ENCODE data around the gene FBXW8.

FBXW8 gene

DNA sequence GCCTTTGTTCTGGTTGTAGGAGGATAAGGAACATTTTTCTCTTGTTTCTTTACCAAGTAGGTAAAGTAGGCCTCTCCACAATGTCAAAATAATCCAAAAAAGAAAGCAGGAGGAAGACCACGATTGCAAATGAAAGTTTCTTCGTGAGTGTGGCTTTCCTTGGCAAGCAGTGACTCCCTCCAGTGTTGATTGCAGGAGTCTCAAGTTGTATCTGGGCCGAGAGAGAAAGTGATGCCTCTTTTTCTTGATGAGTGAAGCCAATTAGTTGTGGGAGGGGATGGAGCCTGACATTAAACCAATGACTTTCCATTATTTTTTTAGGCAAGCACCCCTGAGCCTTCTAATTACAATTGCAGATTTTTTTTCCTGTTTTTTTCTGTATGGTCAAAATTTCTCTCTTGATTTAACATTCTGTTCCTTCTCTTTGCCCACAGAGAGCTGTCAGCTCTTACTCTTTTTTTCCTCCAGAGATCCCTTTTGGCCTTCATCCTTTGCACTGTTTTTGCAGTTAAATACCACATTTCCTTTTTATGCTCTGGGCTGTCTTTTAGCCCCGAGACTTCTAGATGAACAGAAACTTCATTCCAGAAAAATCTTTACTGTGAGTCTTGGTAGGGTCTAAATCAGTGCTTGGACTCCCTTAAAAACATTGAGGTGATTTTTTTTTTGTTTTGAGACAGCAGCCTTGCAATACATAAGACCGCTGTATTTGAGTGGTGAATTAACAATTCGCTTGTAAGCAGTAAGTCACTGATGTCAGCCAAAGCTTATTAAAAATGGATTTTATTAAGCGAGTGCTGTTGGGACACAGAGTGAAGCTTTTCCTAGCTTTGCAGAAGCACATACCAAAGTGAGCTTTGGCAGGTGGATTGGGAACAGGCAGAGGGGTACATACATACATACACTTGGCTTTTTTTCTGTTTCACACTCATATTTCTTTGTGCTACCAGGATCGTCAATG, 15.8 kb downstream of the FBXW8 start:
- DNase-seq (ENCODE audit: low spot score): no peak

DNA sequence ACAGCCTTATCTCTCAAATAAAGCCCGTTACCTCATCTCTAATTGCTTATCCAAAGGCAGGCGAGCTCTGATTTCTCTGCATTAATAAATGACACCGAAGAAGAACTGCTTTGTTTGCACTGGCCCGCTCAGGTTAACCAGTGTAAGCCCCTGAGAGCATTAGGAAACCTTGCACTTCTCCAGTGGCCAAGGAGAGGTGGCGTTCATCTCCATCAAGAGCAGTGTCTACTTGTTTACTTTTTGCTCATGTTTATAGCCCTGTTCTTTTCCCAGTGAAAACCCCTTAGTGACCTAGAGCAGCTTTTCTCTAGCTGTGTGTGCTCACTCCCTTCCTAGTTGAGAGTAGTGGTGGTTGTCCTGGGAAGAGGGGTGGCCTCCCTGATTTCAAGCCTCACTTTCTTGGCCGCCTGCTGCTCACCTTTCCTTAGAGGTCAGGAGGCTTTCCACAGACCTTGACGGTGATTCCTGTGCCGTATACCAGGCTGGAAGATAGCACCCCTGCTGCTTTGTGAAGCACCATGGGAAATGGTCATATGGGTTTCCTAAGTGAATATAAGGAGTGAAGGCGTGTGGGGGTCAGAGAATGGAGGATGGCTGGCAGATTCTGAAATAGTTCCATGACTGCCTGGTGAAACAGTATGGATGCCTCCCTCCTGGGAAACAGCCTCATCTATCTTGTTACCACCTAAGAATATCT, 16.6 kb downstream of the FBXW8 start:
- no peak for DNase-seq (ENCODE audit: low spot score)

DNA sequence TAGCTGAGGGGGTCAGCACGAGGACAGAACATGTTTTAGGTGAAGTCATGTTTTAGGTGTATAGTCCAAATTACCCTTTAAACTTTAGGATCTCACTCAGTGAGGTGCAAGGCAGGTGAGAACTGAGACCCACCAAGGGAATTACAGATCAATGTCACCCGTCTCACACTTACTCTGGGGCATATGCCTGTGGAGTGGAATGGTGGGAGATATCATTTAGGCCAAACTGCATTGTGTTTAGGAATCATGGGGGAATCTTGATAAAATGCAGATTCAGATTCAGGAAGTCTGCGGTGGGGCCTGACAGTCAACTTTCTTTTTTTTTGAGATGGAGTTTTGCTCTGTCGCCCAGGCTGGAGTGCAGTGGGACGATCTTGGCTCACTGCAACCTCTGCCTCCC, 17.8 kb downstream of the FBXW8 start:
- no peak for DNase-seq (ENCODE audit: low spot score)

- no peak for DNase-seq (ENCODE audit: low spot score)
Measured at GRCh38 chr12:116929885-116930284, 19.1 kb downstream of the FBXW8 start.

DNA sequence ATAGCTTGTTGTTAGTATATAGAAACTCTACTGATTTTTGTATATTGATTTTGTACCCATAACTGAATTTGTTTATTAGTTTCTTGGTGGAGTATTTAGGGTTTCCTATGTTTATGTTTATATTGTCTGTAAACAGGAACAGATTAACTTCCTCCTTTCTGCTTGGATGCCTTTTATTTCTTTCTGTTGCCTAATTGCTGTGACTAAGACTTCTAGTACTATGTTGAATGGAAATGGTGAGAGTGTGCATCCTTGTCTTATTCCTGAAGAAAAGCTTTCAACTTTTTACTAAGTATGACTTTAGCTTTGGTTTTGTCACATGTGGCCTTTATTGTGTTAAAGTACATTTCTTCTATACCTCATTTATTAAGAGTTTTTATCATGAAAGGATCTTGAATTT, 20.9 kb downstream of the FBXW8 start:
- DNase-seq (ENCODE audit: low spot score): no peak

GRCh38 chr12:116933091-116933490, 22.3 kb downstream of the FBXW8 start:
- no peak for DNase-seq (ENCODE audit: low spot score)

- DNase-seq (ENCODE audit: low spot score): no peak
Measured at GRCh38 chr12:116933512-116934246, 22.9 kb downstream of the FBXW8 start.

GRCh38 chr12:116934908-116935705, 24.4 kb downstream of the FBXW8 start:
- DNase-seq (ENCODE audit: low spot score): no peak

GRCh38 chr12:116937640-116938039, 26.9 kb downstream of the FBXW8 start:
- DNase-seq (ENCODE audit: low spot score): no peak

GRCh38 chr12:116939734-116940133, 29.0 kb downstream of the FBXW8 start:
- no peak for DNase-seq (ENCODE audit: low spot score)

- no peak for DNase-seq (ENCODE audit: low spot score)
Measured at GRCh38 chr12:116941188-116941587, 30.4 kb downstream of the FBXW8 start.

GRCh38 chr12:116943419-116944372, 32.9 kb downstream of the FBXW8 start:
- DNase-seq (ENCODE audit: low spot score): peak; percentile 15

- no peak for DNase-seq (ENCODE audit: low spot score)
Measured at GRCh38 chr12:116945886-116946550, 35.3 kb downstream of the FBXW8 start.

DNA sequence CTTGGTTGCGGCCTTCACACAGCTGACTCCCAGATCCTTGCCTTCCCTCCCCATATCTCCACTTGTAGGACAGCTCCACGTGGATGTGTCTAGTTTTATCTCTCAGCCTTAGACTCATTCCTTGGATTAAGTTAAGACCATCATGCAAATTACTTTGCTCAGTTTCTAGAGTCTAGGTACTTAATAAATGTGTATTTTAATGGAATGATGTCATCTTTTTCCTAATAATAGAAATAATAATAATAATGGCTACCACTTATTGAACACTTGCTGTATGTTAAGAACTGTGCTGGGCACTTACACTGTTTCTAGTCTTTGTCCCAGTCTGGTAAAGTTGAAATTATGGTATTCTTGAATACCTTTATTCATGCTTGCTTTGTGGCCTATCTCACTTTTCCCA, 37.5 kb downstream of the FBXW8 start:
- no peak for DNase-seq (ENCODE audit: low spot score)

GRCh38 chr12:116950628-116951325, 40.0 kb downstream of the FBXW8 start:
- DNase-seq (ENCODE audit: low spot score): no peak

- no peak for DNase-seq (ENCODE audit: low spot score)
Measured at GRCh38 chr12:116954710-116955381, 44.1 kb downstream of the FBXW8 start.

DNA sequence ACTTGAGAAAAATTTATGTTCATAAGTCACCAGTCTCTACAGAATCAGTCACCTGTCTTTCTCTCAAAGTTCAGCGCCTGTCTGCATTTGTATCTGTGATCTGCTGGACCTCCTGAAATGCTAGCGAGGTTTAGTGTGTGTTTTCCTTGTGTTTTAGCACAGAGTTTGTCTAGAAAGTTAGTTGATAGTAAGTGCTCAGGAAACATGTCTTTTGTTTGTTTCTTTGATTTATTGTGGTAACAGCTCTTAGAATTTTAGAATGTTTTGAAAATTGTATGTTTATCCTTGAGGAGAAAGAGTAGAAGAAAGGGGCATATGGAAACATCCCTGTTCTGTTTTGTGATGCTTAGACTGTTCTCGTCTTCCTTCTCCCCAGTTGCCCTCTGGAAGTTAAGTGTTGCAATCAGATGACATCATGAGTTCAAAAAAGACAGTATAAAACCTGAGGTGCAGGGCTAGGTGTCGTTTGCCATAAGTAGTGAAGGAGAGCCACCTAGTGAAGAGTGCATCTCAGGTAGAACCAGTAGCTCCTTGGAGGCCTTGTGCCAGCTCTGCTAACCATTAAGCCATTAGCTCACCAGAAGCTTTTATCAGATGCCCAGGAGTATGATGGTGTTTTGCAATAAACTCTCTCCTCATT, 44.8 kb downstream of the FBXW8 start:
- DNase-seq (ENCODE audit: low spot score): peak; percentile 11
